ENCODE data around the gene ASMTL. TPM values are rescaled to one million over a fixed set of nuclear protein-coding genes. Genes with fewer than 3 reads are reported as not detected.

The ASMTL gene
- total and polyA plus RNA-seq, 2 of the 13 experiments (the other 11 are each of a cell fraction or from before 2014, with no cell fraction given), result 5.6 to 16.3 TPM

DNA sequence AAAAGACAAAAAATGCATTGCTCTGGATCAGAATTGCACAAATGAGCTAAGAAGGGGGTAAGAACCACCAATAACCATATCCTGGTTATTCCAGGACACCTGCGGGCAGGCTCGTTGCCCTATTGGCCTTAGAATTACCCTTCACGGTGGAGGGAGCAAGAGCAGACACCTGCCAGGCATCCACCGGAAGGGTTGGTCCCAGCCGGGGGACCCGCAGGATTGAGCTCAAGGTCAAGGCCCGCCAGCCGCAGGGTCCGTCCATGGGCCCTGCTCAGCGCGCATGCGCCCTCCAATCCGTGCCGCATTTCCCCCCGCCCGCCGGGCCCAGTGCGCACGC lies 61.4 kb downstream of the ASMTL start (continued):
- TF ChIP-seq RNF2 (conservative IDR thresholded peaks at IDR 0.05; ENCODE audit: low read depth) (no peak), ZNF891 (CRISPR knock-in tag; IDR thresholded peaks at IDR 0.05) (no peak; the same call in 1 of the 2 replicates), RBM22 (optimal IDR thresholded peaks at IDR 0.05; ENCODE audit: low read length) (peak; percentile 91), KAT2B (IDR thresholded peaks at IDR 0.05; ENCODE audit: borderline replicate concordance, low read depth, low read length) (no peak), FOXC1 (CRISPR knock-in tag; IDR thresholded peaks at IDR 0.05; ENCODE audit: borderline replicate concordance) (no peak), MED1 (CRISPR knock-in tag; IDR thresholded peaks at IDR 0.05) (0 out of 2 replicates have a peak, but pooled peaks have one; percentile 60), ZNF83 (CRISPR knock-in tag; IDR thresholded peaks at IDR 0.05; ENCODE audit: borderline replicate concordance) (no peak), SNAI1 (CRISPR knock-in tag; IDR thresholded peaks at IDR 0.05; ENCODE audit: borderline replicate concordance) (0 out of 2 replicates have a peak, but pooled peaks have one; percentile 29), ZBTB7B (CRISPR knock-in tag; IDR thresholded peaks at IDR 0.05) (no peak), NFIC (IDR thresholded peaks at IDR 0.05; ENCODE audit: low read length) (no peak), CBX2 (IDR thresholded peaks at IDR 0.05; ENCODE audit: low read depth, low read length) (no peak), CBX2 (CRISPR knock-in tag; IDR thresholded peaks at IDR 0.05; ENCODE audit: low read depth) (no peak), ZFY (CRISPR knock-in tag; IDR thresholded peaks at IDR 0.05) (no peak)
- TF ChIP-seq, protein P1, sequence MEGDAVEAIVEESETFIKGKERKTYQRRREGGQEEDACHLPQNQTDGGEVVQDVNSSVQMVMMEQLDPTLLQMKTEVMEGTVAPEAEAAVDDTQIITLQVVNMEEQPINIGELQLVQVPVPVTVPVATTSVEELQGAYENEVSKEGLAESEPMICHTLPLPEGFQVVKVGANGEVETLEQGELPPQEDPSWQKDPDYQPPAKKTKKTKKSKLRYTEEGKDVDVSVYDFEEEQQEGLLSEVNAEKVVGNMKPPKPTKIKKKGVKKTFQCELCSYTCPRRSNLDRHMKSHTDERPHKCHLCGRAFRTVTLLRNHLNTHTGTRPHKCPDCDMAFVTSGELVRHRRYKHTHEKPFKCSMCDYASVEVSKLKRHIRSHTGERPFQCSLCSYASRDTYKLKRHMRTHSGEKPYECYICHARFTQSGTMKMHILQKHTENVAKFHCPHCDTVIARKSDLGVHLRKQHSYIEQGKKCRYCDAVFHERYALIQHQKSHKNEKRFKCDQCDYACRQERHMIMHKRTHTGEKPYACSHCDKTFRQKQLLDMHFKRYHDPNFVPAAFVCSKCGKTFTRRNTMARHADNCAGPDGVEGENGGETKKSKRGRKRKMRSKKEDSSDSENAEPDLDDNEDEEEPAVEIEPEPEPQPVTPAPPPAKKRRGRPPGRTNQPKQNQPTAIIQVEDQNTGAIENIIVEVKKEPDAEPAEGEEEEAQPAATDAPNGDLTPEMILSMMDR (CRISPR knock-in tag; IDR thresholded peaks at IDR 0.05), result no peak
- TF ChIP-seq, protein P2, sequence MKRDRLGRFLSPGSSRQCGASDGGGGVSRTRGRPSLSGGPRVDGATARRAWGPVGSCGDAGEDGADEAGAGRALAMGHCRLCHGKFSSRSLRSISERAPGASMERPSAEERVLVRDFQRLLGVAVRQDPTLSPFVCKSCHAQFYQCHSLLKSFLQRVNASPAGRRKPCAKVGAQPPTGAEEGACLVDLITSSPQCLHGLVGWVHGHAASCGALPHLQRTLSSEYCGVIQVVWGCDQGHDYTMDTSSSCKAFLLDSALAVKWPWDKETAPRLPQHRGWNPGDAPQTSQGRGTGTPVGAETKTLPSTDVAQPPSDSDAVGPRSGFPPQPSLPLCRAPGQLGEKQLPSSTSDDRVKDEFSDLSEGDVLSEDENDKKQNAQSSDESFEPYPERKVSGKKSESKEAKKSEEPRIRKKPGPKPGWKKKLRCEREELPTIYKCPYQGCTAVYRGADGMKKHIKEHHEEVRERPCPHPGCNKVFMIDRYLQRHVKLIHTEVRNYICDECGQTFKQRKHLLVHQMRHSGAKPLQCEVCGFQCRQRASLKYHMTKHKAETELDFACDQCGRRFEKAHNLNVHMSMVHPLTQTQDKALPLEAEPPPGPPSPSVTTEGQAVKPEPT (CRISPR knock-in tag; IDR thresholded peaks at IDR 0.05; ENCODE audit: low read depth), result no peak
- TF ChIP-seq, protein P3, sequence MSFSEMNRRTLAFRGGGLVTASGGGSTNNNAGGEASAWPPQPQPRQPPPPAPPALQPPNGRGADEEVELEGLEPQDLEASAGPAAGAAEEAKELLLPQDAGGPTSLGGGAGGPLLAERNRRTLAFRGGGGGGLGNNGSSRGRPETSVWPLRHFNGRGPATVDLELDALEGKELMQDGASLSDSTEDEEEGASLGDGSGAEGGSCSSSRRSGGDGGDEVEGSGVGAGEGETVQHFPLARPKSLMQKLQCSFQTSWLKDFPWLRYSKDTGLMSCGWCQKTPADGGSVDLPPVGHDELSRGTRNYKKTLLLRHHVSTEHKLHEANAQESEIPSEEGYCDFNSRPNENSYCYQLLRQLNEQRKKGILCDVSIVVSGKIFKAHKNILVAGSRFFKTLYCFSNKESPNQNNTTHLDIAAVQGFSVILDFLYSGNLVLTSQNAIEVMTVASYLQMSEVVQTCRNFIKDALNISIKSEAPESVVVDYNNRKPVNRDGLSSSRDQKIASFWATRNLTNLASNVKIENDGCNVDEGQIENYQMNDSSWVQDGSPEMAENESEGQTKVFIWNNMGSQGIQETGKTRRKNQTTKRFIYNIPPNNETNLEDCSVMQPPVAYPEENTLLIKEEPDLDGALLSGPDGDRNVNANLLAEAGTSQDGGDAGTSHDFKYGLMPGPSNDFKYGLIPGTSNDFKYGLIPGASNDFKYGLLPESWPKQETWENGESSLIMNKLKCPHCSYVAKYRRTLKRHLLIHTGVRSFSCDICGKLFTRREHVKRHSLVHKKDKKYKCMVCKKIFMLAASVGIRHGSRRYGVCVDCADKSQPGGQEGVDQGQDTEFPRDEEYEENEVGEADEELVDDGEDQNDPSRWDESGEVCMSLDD (CRISPR knock-in tag; IDR thresholded peaks at IDR 0.05; ENCODE audit: borderline replicate concordance), result no peak
- TF ChIP-seq, protein P4, sequence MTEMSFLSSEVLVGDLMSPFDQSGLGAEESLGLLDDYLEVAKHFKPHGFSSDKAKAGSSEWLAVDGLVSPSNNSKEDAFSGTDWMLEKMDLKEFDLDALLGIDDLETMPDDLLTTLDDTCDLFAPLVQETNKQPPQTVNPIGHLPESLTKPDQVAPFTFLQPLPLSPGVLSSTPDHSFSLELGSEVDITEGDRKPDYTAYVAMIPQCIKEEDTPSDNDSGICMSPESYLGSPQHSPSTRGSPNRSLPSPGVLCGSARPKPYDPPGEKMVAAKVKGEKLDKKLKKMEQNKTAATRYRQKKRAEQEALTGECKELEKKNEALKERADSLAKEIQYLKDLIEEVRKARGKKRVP (CRISPR knock-in tag; IDR thresholded peaks at IDR 0.05), result no peak
- TF ChIP-seq, protein P5, sequence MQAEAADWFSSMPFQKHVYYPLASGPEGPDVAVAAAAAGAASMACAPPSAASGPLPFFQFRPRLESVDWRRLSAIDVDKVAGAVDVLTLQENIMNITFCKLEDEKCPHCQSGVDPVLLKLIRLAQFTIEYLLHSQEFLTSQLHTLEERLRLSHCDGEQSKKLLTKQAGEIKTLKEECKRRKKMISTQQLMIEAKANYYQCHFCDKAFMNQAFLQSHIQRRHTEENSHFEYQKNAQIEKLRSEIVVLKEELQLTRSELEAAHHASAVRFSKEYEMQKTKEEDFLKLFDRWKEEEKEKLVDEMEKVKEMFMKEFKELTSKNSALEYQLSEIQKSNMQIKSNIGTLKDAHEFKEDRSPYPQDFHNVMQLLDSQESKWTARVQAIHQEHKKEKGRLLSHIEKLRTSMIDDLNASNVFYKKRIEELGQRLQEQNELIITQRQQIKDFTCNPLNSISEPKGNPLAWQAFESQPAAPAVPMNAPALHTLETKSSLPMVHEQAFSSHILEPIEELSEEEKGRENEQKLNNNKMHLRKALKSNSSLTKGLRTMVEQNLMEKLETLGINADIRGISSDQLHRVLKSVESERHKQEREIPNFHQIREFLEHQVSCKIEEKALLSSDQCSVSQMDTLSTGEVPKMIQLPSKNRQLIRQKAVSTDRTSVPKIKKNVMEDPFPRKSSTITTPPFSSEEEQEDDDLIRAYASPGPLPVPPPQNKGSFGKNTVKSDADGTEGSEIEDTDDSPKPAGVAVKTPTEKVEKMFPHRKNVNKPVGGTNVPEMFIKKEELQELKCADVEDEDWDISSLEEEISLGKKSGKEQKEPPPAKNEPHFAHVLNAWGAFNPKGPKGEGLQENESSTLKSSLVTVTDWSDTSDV (CRISPR knock-in tag; IDR thresholded peaks at IDR 0.05), result no peak
- TF ChIP-seq, protein P6, sequence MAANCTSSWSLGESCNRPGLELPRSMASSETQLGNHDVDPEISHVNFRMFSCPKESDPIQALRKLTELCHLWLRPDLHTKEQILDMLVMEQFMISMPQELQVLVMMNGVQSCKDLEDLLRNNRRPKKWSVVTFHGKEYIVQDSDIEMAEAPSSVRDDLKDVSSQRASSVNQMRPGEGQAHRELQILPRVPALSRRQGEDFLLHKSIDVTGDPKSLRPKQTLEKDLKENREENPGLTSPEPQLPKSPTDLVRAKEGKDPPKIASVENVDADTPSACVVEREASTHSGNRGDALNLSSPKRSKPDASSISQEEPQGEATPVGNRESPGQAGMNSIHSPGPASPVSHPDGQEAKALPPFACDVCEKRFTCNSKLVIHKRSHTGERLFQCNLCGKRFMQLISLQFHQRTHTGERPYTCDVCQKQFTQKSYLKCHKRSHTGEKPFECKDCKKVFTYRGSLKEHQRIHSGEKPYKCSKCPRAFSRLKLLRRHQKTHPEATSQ (CRISPR knock-in tag; IDR thresholded peaks at IDR 0.05; ENCODE audit: borderline replicate concordance), result no peak
